Measurements from ENCODE around the gene DLEC1.

Gene DLEC1

DNA sequence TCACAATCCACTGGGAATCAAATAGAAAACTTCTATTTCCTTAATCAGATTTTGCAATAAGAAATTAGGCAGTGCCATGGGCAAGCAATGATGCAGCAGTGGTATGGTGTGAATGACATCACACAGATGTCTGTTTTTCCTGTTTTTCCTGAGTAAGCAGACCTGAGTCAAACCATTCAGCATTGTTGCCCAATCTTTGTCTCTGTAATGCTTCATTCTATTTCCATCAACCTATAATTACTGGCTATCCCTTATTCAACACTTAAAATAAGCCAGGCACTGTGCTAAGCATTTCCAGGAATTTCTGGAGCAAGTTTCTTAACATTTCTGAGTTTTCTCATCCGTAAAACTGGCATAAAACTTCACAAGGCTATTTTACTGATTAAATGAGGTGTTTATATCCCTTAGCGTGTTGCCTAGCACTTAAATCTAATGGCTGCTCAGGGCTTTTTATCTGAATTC, 115.1 kb downstream of the DLEC1 start:
- Histone ChIP-seq H3K79me2 (ENCODE audit: insufficient read depth, low read length) (no peaks in the 10 kb centered on the region), H3K4me1 (ENCODE audit: insufficient read depth, low read length) (no peaks in the 10 kb centered on the region), H3K27me3 (ENCODE audit: insufficient read depth, low read length, poor library complexity) (no peaks in the 10 kb centered on the region), H3K36me3 (ENCODE audit: insufficient read depth, low read length) (no peaks in the 10 kb centered on the region), H3K9ac (ENCODE audit: low read depth, low read length) (no peak overlapping the region), H3K27ac (ENCODE audit: low read length) (no peak overlapping the region), H3K4me2 (ENCODE audit: insufficient read depth, low read length) (no peak overlapping the region), H4K20me1 (ENCODE audit: insufficient read depth, low read length) (no peaks in the 10 kb centered on the region), H2AFZ (ENCODE audit: low read depth, low read length) (no peak overlapping the region), H3K9me3 (ENCODE audit: insufficient read depth, low read length, severe bottlenecking) (no peaks in the 10 kb centered on the region), H3K4me3 (ENCODE audit: low read depth in 1 of 2, low read length in 2 of 2) (no peak overlapping the region)
- ATAC-seq (ENCODE audit: insufficient read depth, low read depth) (no peak), DNase-seq (no peak)
- TF ChIP-seq, protein P1, sequence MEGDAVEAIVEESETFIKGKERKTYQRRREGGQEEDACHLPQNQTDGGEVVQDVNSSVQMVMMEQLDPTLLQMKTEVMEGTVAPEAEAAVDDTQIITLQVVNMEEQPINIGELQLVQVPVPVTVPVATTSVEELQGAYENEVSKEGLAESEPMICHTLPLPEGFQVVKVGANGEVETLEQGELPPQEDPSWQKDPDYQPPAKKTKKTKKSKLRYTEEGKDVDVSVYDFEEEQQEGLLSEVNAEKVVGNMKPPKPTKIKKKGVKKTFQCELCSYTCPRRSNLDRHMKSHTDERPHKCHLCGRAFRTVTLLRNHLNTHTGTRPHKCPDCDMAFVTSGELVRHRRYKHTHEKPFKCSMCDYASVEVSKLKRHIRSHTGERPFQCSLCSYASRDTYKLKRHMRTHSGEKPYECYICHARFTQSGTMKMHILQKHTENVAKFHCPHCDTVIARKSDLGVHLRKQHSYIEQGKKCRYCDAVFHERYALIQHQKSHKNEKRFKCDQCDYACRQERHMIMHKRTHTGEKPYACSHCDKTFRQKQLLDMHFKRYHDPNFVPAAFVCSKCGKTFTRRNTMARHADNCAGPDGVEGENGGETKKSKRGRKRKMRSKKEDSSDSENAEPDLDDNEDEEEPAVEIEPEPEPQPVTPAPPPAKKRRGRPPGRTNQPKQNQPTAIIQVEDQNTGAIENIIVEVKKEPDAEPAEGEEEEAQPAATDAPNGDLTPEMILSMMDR (IDR thresholded peaks at IDR 0.05; ENCODE audit: borderline replicate concordance, extremely low read depth, low read length, poor library complexity, severe bottlenecking): no peak
- no peak for TF ChIP-seq EZH2 (IDR thresholded peaks at IDR 0.05; ENCODE audit: borderline replicate concordance, low read depth, low read length, severe bottlenecking)

DNA sequence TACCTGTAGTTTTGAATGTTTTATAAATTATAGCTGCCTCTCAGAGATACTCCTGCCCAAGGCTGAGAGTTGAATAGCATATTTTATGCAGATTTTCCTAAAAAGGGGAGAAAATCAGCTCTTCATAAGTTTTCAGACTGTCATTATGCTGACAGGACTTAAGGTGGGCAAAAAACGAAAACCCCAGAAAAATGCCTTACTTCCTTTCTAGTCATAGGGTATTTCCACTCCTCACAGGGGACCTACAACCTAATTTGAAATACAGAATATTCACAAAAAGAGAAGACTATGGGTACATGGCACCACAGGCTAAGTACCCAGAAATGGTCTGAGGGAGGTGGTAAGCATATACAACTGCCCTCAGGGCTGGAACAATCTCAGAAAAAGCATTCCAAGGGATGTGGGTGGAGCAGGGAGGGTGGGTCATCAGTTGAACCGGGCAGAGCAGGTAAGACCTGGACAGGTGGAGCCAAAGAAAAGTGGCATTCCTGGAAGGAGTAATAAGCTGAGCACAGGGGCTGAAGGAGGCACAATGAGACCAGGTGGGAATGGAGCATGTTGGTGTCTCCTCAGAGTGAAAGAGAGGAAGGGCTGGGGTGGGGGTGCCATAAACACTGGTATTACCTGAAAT, 115.7 kb downstream of the DLEC1 start:
- H3K4me1 ChIP-seq (ENCODE audit: insufficient read depth, low read length): no peaks in the 10 kb centered on the region
- no peak overlapping the region for H3K27ac ChIP-seq (ENCODE audit: low read length)
- H2AFZ ChIP-seq (ENCODE audit: low read depth, low read length): no peak overlapping the region
- no peak overlapping the region for H3K9ac ChIP-seq (ENCODE audit: low read depth, low read length)
- ATAC-seq (ENCODE audit: insufficient read depth, low read depth) (no peak), DNase-seq (no peak)
- TF ChIP-seq, protein P1 (IDR thresholded peaks at IDR 0.05; ENCODE audit: borderline replicate concordance, extremely low read depth, low read length, poor library complexity, severe bottlenecking): no peak
- TF ChIP-seq EZH2 (IDR thresholded peaks at IDR 0.05; ENCODE audit: borderline replicate concordance, low read depth, low read length, severe bottlenecking): no peak
- H3K27me3 ChIP-seq (ENCODE audit: insufficient read depth, low read length, poor library complexity): no peaks in the 10 kb centered on the region
- H3K79me2 ChIP-seq (ENCODE audit: insufficient read depth, low read length): no peaks in the 10 kb centered on the region
- no peaks in the 10 kb centered on the region for H4K20me1 ChIP-seq (ENCODE audit: insufficient read depth, low read length)
- no peaks in the 10 kb centered on the region for H3K9me3 ChIP-seq (ENCODE audit: insufficient read depth, low read length, severe bottlenecking)
- no peaks in the 10 kb centered on the region for H3K36me3 ChIP-seq (ENCODE audit: insufficient read depth, low read length)
- H3K4me3 ChIP-seq (ENCODE audit: low read depth in 1 of 2, low read length in 2 of 2): no peak overlapping the region
- no peak overlapping the region for H3K4me2 ChIP-seq (ENCODE audit: insufficient read depth, low read length)

DNA sequence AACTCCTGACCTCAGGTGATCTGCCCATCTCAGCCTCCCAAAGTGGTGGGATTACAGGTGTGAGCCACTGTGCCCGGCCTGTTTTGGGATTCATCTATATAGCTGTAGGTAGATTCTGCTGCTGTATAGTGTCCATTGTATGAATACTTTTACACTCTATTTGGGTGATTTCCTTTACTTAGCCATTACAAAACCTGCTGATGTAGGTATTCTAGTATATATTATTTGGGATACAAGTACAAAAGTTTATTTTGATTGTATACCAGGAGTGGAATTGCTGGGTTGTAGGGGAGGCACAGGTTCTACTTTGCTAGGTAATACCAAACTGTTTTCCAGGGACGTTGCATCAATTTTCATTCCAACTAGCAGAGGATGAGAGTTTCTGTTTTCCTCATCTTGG, 116.8 kb downstream of the DLEC1 start:
- no peaks in the 10 kb centered on the region for H4K20me1 ChIP-seq (ENCODE audit: insufficient read depth, low read length)
- no peak for ATAC-seq (ENCODE audit: insufficient read depth, low read depth)
- DNase-seq: no peak

More for the DNA sequence above, 116.8 kb downstream of the DLEC1 start:
- H3K4me3 ChIP-seq (ENCODE audit: low read depth in 1 of 2, low read length in 2 of 2): no peak overlapping the region
- H3K4me2 ChIP-seq (ENCODE audit: insufficient read depth, low read length): no peak overlapping the region
- H2AFZ ChIP-seq (ENCODE audit: low read depth, low read length): no peak overlapping the region
- no peaks in the 10 kb centered on the region for H3K27me3 ChIP-seq (ENCODE audit: insufficient read depth, low read length, poor library complexity)
- no peaks in the 10 kb centered on the region for H3K4me1 ChIP-seq (ENCODE audit: insufficient read depth, low read length)
- no peaks in the 10 kb centered on the region for H3K79me2 ChIP-seq (ENCODE audit: insufficient read depth, low read length)
- H3K36me3 ChIP-seq (ENCODE audit: insufficient read depth, low read length): no peaks in the 10 kb centered on the region
- no peak overlapping the region for H3K27ac ChIP-seq (ENCODE audit: low read length)
- TF ChIP-seq, protein P1 (IDR thresholded peaks at IDR 0.05; ENCODE audit: borderline replicate concordance, extremely low read depth, low read length, poor library complexity, severe bottlenecking): no peak
- TF ChIP-seq EZH2 (IDR thresholded peaks at IDR 0.05; ENCODE audit: borderline replicate concordance, low read depth, low read length, severe bottlenecking): no peak
- no peak overlapping the region for H3K9ac ChIP-seq (ENCODE audit: low read depth, low read length)
- no peaks in the 10 kb centered on the region for H3K9me3 ChIP-seq (ENCODE audit: insufficient read depth, low read length, severe bottlenecking)
